GM21515 (cell line): ENCODE results near the gene DPYSL5.

Source experiments
- ATAC-seq: cut with Tn5 transposase; IDR thresholded peaks from one replicate; pipeline ENCODE4 v1.9.1; 2021; ENCODE audit not compliant: unreplicated experiment

Gene DPYSL5

DNA sequence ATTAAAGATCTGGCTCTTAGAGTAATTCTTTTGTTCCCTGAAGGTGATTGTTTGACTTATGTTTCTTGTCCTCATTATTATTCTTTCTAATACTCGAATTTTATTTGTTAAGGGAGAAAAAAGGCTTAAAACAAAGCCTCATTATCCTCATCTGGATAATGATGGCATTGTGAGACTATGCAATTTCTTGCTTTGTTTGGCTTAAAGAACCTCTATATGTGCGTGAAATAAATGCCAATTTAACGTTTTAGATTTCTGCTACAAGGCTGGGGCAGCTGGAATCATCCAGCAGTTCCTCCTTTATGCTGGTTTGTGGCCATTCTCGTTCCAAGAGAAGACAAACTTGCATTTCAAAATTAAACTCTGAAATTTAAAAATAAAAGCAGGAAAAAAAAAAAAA is 4.9 kb upstream of the DPYSL5 start:
- no peak for ATAC-seq

DNA sequence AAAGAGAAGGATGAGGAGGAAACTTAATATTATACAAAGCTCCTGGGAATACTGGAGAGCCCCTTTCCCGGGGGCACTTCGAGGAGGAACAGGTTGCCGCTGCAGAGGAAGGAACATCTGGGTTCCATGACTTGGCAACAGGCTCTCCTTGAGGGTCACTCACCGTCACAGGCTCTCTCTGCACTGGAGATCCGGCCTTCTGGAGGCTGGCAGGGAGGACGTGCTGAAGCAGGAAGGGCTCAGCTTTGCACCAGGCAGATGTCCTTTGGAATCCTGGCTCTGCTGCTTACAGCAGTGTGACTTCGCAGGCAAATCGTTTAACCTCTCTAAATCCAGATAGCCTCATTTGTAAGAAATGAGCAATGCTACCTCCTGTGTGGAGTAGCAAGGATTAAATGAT is 2.9 kb upstream of the DPYSL5 start:
- no peak for ATAC-seq

DNA sequence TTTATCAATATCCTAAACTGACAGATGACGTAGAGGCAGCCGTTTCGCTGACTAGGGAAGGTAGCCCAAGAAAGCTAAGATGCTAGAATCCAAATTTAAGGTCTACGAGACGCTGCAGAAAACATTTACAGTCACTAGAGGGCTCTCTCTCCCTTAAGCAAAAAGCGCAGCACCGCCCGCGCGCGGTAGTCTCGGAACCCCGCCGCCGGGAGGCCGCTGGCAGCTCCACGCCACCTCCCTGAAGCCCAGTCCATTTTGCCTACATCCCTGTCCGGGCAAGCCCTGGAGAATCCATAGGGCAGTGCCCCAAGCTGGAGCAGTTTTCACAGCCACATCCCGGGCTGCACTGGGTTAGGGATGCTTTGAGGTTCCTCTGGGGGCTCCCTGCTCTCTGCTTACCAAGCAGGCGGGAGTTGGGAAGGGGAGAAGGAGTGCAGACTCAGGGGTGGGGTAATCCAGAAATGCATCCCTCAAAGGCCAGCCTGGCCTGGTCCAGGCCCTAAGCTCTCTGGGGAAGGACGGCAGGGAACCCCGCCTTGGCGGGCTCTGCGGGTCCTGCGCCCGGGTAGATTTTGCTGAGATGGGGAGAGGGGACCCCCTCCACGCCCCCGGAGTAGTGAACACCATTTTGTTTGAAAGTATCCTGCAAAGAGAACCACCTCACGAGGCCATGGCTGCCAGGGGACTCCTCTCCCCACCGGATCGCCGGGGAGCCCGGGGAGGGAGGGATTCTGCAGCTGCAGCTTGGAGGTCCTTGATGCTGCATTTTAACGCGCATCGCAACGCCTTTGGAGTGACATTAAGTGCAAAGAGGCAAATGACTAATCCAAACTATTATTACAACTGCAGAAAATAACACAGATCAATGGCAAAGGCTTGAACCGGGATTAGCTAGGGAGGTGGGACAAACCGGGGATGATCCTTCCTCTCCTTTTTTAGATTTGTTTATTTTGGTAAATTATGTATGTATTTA is 1.3 kb upstream of the DPYSL5 start:
- no peak for ATAC-seq

- no peak for ATAC-seq
These were observed 651 bp upstream of the DPYSL5 start for GRCh38 chr2:26847307-26847654.

DNA sequence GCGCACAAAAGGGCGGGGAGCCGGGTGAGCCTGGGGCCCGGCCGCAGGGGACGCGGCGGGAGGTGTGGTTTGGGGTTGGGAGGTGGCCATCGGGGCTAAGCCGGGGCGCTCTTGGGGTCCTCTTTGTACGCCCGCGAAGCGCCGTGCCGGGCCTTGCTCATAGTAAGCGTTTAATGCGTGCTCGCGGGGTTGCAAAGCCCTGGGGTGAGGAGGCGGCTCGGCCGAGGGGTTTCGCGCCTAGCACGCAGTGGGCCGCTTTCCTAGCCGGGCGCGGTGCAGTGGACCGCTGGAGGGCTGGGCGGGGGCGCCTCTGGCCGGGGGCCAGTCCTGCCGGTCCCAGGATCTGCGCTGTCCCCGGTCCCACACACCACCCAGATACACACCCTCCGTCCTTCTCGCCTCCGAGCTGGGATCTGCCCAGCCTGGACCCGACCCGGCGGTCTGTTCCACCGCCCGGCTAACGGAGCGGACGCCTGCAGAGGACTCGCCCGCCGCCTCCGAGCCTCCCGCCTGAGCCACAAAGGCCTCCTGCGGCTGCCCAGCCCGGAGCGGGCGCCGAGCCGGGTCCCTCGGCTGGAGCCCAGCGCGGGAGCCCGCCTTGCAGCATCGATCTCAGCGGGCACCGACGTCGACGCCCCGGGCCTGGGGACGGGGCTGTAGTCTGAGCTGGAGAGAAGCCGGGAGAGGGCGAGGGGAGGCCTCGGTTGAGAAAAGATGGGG is 564 bp downstream of the DPYSL5 start:
- ATAC-seq = no peak

- no peak for ATAC-seq
These were observed 1.4 kb downstream of the DPYSL5 start for GRCh38 chr2:26849056-26849999.

DNA sequence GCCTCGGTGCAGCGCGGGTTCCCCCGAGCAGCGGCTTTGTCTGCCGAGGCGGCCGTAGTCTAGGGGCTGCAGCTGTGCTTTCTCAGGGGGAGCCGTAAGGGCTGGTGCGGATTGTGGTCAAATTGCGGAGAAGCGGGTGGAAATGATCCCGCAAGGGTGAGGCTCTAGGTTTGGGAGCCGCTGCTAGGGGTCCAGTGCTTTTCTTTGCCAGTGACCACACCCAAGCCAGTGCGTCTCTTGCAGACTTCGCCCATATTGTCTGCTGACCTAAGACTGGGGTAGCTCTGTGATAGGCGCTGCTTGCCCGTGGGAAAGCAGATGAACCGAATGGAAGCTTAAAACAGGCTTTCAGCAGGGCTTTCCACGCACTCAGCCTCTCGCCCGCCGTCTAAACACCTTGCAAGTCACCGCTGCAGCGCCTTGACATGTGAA is 2.1 kb downstream of the DPYSL5 start:
- ATAC-seq = no peak

DNA sequence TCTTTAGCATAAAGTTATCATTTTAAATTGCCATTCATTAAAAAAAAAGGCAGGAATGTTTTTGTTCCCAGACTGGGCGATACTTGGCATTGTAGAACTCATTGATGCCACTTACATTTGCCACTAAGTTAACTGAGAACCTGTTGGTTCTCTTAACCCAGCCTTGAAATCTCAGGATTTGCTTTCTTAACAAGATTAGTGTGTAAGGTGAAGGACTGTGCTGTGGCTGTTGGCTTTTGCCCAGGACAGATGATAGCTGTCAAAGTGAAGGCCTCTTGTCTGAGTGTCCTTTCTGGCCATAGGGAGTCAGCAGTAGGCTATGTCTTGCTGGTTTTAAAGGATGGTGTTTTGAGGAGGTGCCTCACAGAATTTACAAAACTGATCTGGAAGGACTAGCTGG is 2.6 kb downstream of the DPYSL5 start:
- ATAC-seq = no peak

DNA sequence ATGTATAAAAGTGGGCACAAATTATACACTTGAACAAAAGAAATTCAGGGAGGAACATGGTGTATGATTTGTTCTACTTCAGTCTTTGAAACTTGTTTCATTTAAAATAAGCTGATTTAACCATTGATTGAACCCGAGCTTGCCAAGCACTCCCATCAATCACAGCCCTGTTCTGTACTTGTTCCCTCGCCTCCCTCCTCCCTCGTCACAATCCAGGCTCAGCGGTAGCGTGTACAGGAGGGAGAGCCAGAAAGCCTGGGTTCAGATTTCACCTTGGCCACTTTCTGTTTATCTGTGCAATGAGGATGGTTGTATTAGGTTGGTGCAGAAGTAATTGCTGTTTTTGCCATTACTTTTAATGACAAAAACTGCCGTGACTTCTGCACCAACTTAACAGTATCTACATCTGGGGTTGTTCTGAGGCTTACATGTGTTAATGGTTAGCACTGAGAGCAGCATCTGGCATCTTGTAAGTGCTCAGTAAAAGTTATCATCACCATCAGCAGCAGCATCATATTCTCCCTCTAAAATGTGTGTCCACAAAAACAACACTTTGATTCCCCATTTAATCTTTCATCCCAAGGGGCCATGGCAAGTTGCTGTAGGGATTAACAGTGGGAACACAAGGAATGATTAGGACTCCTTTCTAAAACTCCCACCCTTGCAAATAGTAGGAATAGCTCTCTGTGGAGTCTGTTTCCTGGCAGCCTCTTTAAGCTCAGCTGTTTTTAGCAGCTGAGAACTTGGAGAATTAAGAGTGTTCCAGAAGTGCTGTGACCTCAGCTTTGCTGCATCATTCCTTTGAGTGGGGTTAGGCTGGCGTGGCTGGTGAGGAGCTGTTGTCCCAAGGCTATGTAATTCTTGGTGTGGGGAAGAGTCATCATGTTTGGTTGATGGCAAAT is 4.7 kb downstream of the DPYSL5 start:
- no peak for ATAC-seq

DNA sequence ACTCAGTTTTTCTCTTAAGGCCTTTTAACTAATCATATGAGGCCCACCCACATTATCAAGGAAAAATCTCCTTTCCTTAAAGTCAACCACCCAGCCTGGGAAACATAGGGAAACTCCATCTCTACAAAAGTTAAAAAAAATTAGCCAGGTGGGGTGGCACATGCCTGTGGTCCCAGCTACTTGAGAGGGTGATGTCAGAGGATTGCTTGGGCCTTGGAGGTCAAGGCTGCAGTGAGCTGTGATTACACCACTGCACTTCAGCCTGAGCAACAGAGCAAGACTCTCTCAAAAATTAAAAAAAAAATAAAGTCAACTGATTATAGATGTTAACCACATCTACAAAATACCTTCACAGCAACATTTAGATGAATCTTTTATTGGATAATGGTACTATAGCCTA is 5.8 kb downstream of the DPYSL5 start:
- ATAC-seq = no peak

DNA sequence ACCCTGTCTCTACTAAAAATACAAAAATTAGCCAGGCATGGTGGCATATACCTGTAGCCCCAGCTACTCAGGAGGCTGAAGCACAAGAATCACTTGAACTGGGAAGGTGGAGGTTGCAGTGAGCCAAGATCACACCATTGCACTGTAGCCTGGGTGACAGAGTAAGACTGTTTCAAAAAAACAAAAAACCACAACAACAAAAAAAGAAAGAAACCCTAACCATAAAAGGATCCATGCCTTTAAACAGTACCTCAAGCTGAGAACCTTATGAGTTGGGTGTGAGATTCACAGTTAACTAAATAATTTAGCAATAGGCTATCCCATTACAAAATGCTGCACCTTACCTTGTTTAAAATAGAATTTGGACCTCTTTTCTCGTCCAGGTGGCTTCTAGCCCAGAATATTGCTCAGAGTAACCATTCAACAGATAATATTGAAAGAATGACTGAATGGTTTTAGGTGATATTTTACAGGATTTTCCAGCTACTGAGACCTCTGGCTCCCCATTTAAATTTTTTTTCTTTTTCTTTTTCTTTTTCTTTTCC is 6.4 kb downstream of the DPYSL5 start:
- ATAC-seq = no peak

DNA sequence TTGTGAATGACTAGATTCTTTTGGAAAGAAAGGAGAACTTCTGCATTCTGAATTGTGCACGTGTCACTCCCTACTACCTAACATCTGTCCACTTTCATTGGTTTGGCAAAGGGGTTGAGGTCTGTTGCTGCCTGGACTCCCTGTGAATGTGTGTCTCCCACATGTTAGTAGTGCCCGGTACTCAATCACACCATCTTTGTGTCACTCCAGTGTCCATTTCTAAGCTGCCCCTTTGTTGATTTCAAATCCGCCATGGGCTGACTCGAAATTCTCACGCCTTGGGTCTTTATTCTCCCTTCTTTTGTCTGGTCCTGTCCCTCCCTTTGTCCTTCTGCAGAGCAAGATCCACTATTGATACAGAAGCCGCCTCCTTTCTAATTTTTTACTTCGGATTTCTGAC is 7.5 kb downstream of the DPYSL5 start:
- no peak for ATAC-seq

DNA sequence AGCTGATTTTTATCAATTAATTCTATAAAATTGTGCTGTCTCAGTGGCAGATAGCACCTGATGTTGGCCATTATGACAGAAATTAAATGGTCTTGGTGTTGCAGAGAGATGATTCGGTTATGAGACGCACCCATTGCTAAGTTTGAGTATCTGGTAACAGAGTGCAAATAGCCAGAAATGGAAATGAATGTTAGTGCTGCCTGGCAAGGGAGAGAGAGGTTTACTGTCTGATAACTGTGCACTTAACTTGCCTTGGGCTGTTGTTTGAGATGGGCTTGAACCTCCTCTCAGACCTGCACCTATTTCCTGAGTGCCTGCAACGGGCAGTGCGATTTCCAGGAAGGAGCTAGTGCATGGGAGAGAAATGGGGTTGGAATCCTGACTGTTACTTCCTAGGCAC is 11.7 kb downstream of the DPYSL5 start:
- ATAC-seq = no peak

DNA sequence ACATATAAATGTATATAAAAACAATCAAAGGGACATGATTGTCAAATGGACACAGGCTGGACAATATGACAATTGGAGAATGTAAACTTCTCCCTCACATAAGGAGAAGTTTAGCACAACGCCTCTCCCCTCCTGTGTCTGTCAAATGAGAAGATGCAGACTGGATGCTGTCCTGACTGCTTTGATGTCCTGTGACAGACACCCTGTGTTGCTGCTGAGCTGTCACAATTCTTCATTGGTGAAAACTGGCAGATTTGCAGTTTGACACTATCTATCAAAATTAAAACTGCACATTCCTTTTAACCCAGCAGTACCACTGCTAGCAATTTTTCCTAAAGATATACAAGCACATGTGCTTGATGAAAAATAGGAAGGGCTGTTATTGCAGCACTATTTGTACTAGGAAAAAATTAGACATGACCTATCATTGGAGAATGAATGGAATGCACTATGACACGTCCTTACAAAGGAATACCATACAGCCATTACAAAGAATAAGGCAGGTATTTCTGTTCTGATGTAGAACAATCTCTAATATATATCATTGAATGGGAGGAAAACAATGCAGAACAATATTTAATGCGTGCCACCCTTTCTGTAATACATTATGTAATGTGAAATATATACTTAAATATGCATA is 12.4 kb downstream of the DPYSL5 start:
- ATAC-seq = no peak

DNA sequence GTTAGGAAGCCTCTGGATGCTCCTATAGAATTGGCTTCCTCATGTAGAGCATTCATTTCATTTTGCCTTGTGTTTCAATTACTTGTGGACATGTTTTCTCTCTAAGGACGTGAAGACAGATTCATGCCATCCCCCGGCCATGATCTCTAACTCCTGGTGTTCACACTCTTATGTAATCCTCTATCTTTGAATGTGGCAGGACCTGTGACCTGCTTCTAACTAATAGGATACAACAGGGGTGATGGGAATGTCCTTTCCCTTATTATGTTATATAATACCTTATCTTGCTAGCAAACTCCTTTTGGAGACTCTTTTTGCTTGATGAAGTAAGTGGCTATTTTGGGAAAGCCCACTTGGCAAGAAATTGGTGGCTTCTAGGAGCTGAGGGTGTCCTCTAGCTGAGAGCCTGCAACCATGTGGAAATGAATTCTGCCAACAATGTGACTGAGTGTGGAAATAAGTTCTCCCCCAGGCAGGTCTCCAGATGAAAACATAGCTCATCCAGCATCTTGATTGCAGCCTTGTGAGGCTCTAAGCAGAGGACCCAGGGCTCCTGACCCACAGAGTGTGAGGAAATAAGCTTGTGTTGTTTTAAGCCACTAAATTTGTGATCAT is 13.8 kb downstream of the DPYSL5 start:
- ATAC-seq = no peak

GRCh38 chr2:26864226-26864625 is 16.3 kb downstream of the DPYSL5 start:
- no peak for ATAC-seq

GRCh38 chr2:26864646-26865045 is 16.7 kb downstream of the DPYSL5 start:
- no peak for ATAC-seq

DNA sequence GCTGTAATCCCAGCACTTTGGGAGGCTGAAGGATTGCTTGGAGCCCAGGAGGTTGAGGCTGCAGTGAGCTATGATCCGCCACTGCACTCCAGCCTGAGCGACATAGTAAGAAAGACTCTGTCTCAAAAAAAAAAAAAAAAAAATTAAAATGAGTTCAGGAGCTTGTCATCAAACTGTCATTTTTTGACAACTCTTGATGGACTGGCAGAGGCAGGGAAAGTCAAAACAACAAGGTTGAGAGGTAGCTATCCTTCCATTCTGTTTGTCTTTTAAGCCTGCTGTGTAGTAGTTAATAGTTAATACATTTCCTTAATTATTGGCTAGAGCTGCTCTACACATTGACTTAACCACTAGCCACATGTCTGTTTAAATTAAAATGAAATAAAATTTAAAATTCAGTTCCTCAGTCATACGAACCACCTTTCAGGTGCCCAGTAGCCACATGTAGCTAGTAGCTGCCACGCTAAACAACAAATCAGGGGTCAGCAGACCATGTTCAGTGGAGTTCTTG is 22.7 kb downstream of the DPYSL5 start:
- ATAC-seq = no peak
